Non-pigmented ciliary epithelial cell (primary cell): ENCODE measurements around the gene ZFAND6.
"Not testable (repeated sequence)": the region's sequence is repeated elsewhere in the genome, so short reads cannot be mapped to it uniquely, and the experiment has no call there.

Experiments used
- DNase-seq: peaks from one replicate; pipeline ENCODE4 v3.0.0-alpha.2; 2010; ENCODE audit warnings: low read depth

ZFAND6 gene

GRCh38 chr15:80058851-80059785 is at the start of gene ZFAND6:
Gene ZFAND6, plus strand, starts transcription at chr15:80059676. Its CDS starts 60,669 bp downstream, at chr15:80120345.
- peak; percentile 52 for DNase-seq

- DNase-seq, result no peak
Observed at GRCh38 chr15:80010131-80010673, 49.3 kb upstream of the ZFAND6 start.

- peak; percentile 62 for DNase-seq
Observed at GRCh38 chr15:80011041-80011523, 48.4 kb upstream of the ZFAND6 start.

GRCh38 chr15:80011596-80011995 is 47.9 kb upstream of the ZFAND6 start:
- no peak for DNase-seq

GRCh38 chr15:80012060-80012726 is 47.3 kb upstream of the ZFAND6 start:
- no peak for DNase-seq

- not testable (repeated sequence) for DNase-seq
Observed at GRCh38 chr15:80014186-80014585, 45.3 kb upstream of the ZFAND6 start.

- no peak for DNase-seq
Observed at GRCh38 chr15:80015156-80015555, 44.3 kb upstream of the ZFAND6 start.

GRCh38 chr15:80016506-80016905 is 43.0 kb upstream of the ZFAND6 start:
- not testable (repeated sequence) for DNase-seq

- not testable (repeated sequence) for DNase-seq
Observed at GRCh38 chr15:80017139-80017538, 42.3 kb upstream of the ZFAND6 start.

GRCh38 chr15:80019168-80019745 is 40.2 kb upstream of the ZFAND6 start:
- no peak for DNase-seq

- DNase-seq, result not testable (repeated sequence)
Observed at GRCh38 chr15:80020149-80020548, 39.3 kb upstream of the ZFAND6 start.

GRCh38 chr15:80020731-80021130 is 38.7 kb upstream of the ZFAND6 start:
- DNase-seq, result no peak

- DNase-seq, result no peak
Observed at GRCh38 chr15:80026310-80026709, 33.2 kb upstream of the ZFAND6 start.

- no peak for DNase-seq
Observed at GRCh38 chr15:80026754-80027153, 32.7 kb upstream of the ZFAND6 start.

- no peak for DNase-seq
Observed at GRCh38 chr15:80028937-80029336, 30.5 kb upstream of the ZFAND6 start.

GRCh38 chr15:80031841-80032240 is 27.6 kb upstream of the ZFAND6 start:
- DNase-seq, result no peak

- DNase-seq, result no peak
Observed at GRCh38 chr15:80034629-80035028, 24.8 kb upstream of the ZFAND6 start.

- DNase-seq, result no peak
Observed at GRCh38 chr15:80036071-80036470, 23.4 kb upstream of the ZFAND6 start.

GRCh38 chr15:80041494-80042253 is 17.8 kb upstream of the ZFAND6 start:
- no peak for DNase-seq

- no peak for DNase-seq
Observed at GRCh38 chr15:80042568-80042967, 16.9 kb upstream of the ZFAND6 start.

GRCh38 chr15:80045219-80045618 is 14.3 kb upstream of the ZFAND6 start:
- DNase-seq, result not testable (repeated sequence)

GRCh38 chr15:80049046-80049445 is 10.4 kb upstream of the ZFAND6 start:
- DNase-seq, result no peak
